Spleen (tissue), 7 donors: ENCODE measurements around the gene LRCH1.

Source experiments
- CTCF ChIP-seq, 11 experiments: fragments of 200-600 bp in 7 of 11; fragments of 450-650 bp in 4 of 11; sonication (generic) in 4 of 11; IDR thresholded peaks in 8 of 11; conservative IDR thresholded peaks in 3 of 11; 1 replicate in 7 of 11; 2 replicates in 4 of 11; pipeline versions ENCODE4 v1.4.0 to v1.8.0; 2016 to 2021; ENCODE audit warnings: antibody characterized with exemption in 11 of 11, inconsistent platforms in 4 of 11, mild to moderate bottlenecking in 1 of 11
- POLR2A ChIP-seq, 3 donors: fragments of 450-650 bp; IDR thresholded peaks; one replicate each; pipeline ENCODE4 v1.5.1; 2017; ENCODE audit warnings: antibody characterized with exemption in 3 of 3, mild to moderate bottlenecking in 1 of 3
- POLR2AphosphoS5 ChIP-seq, 3 donors: sonication (generic); formaldehyde crosslinking; IDR thresholded peaks; one replicate each; pipeline ENCODE4 v1.5.1; 2017; ENCODE audit warnings: antibody characterized with exemption in 3 of 3
- donor health status: DM: no; HTN: no; CAD: no; lungs with moderate emphysema.
- donor health status: DM: no; HTN: no; CAD: no.
- donor health status: DM: no; HTN: no; CAD: no.

GRCh38 chr13:46529216-46529919 lies 23.6 kb upstream of the LRCH1 start:
- no peak for TF ChIP-seq CTCF (IDR thresholded peaks at IDR 0.05 in 8 of 11, conservative IDR thresholded peaks at IDR 0.05 in 3 of 11)
- no peak for TF ChIP-seq POLR2AphosphoS5 (IDR thresholded peaks at IDR 0.05)
- TF ChIP-seq POLR2A (IDR thresholded peaks at IDR 0.05) = no peak
